Keratinocyte (primary cell): ENCODE data around the gene SULT1C2. TPM values are rescaled to one million over a fixed set of nuclear protein-coding genes. Genes with fewer than 3 reads are reported as not detected.

Experiments used
- DNase-seq: peaks from one replicate; pipeline ENCODE4 v3.0.0-alpha.2; 2011; ENCODE audit warnings: low read depth, missing footprints, low spot score
- FAIRE-seq: peaks from 2 replicates; lab custom pipeline; 2011; peaks lifted over from hg19 to GRCh38; lab: Jason Lieb, UNC
- H2AFZ ChIP-seq: 2 replicates; pipeline ENCODE4 v1.6.0; 2012; ENCODE audit warnings: low read length, control low read depth, inconsistent platforms; ENCODE audit not compliant: control insufficient read depth
- H3K27ac ChIP-seq: 2 replicates; pipeline ENCODE4 v1.5.1; 2011; ENCODE audit warnings: low read length; ENCODE audit not compliant: control insufficient read depth, insufficient read depth
- H3K27me3 ChIP-seq: 3 replicates; pipeline ENCODE4 v1.6.0; 2011; ENCODE audit warnings: low read length; ENCODE audit not compliant: control insufficient read depth, insufficient read depth; ENCODE audit errors: extremely low read depth
- H3K36me3 ChIP-seq, 2 experiments: 2 replicates in 1 of 2; 3 replicates in 1 of 2; pipeline ENCODE4 v1.5.1; 2011; ENCODE audit warnings: low read length in 2 of 2, mild to moderate bottlenecking in 1 of 2; ENCODE audit not compliant: control insufficient read depth in 2 of 2, insufficient read depth in 2 of 2; ENCODE audit errors: extremely low read depth in 1 of 2
- H3K4me1 ChIP-seq: 3 replicates; pipeline ENCODE4 v1.5.1; 2011; ENCODE audit warnings: low read length; ENCODE audit not compliant: control insufficient read depth, insufficient read depth; ENCODE audit errors: extremely low read depth
- H3K4me2 ChIP-seq: 3 replicates; pipeline ENCODE4 v1.6.0; 2011; ENCODE audit warnings: low read depth, low read length; ENCODE audit not compliant: control insufficient read depth, insufficient read depth; ENCODE audit errors: extremely low read depth
- H3K4me3 ChIP-seq, 3 experiments: fragments of 200-600 bp in 1 of 3; sonication (generic) in 1 of 3; 2 replicates in 2 of 3; 3 replicates in 1 of 3; pipeline ENCODE4 v1.5.1; 2011 to 2016; ENCODE audit warnings: low read length in 3 of 3, mild to moderate bottlenecking in 3 of 3, control low read depth in 2 of 3, inconsistent platforms in 1 of 3, low read depth in 1 of 3, mixed read lengths in 1 of 3, mixed run types in 1 of 3, moderate library complexity in 1 of 3; ENCODE audit not compliant: control insufficient read depth in 2 of 3, insufficient read depth in 2 of 3; ENCODE audit errors: extremely low read depth in 1 of 3
- H3K79me2 ChIP-seq: 2 replicates; pipeline ENCODE4 v1.6.0; 2012; ENCODE audit warnings: low read length; ENCODE audit not compliant: control insufficient read depth, insufficient read depth
- H3K9ac ChIP-seq: 3 replicates; pipeline ENCODE4 v1.6.0; 2011; ENCODE audit warnings: low read length; ENCODE audit not compliant: control insufficient read depth, insufficient read depth; ENCODE audit errors: extremely low read depth
- H3K9me1 ChIP-seq: 3 replicates; pipeline ENCODE4 v1.6.0; 2011; ENCODE audit warnings: low read length; ENCODE audit not compliant: control insufficient read depth, insufficient read depth; ENCODE audit errors: extremely low read depth
- H3K9me3 ChIP-seq: 2 replicates; pipeline ENCODE4 v1.5.1; 2012; ENCODE audit warnings: low read depth, low read length; ENCODE audit not compliant: control insufficient read depth
- H4K20me1 ChIP-seq: 3 replicates; pipeline ENCODE4 v1.6.0; 2011; ENCODE audit warnings: low read length; ENCODE audit not compliant: control insufficient read depth, insufficient read depth; ENCODE audit errors: extremely low read depth
- CTCF ChIP-seq, 3 experiments: IDR thresholded peaks in 1 of 3; conservative IDR thresholded peaks in 1 of 3; optimal IDR thresholded peaks in 1 of 3; 2 replicates in 2 of 3; 3 replicates in 1 of 3; pipeline versions ENCODE3 to v1.5.1; 2011; ENCODE audit warnings: low read length in 3 of 3, mild to moderate bottlenecking in 3 of 3, moderate library complexity in 2 of 3, control low read depth in 1 of 3, inconsistent platforms in 1 of 3; ENCODE audit not compliant: insufficient read depth in 2 of 3; ENCODE audit errors: extremely low read depth in 1 of 3
- EZH2 ChIP-seq: IDR thresholded peaks from one replicate; pipeline ENCODE4 v1.6.1; 2012; ENCODE audit warnings: inconsistent platforms, mild to moderate bottlenecking, low read length, moderate library complexity
- dilution Hi-C: fragments of 300-500 bp; cut with MboI; formaldehyde crosslinking; loops from one replicate; pipeline ENCODE4 v1.7.0; 2020; ENCODE audit warnings: low sequenced_read_pairs; ENCODE audit not compliant: extremely low pct_ligation_motif_present
- polyA plus RNA-seq, 5 experiments: library from polyadenylated mRNA; depleted of rRNA in 3 of 5; stranded (reverse) in 3 of 5; stranded (forward) in 1 of 5; unstranded in 1 of 5; fragments of >200 nt; gene quantifications; 1 replicate in 1 of 5; 2 replicates in 3 of 5; 3 replicates in 1 of 5; pipeline versions ENCODE4 v1.2.1 to v1.2.3, GENCODE V29; 2011 to 2012; ENCODE audit warnings: missing spikeins in 2 of 5, low read depth in 1 of 5, low replicate concordance in 1 of 5

Gene SULT1C2
- polyA plus RNA-seq, 1 donor (not counting 4 experiments of a cell fraction or from before 2014, with no cell fraction given), result not detected

- Histone ChIP-seq H3K79me2 (no peaks in the 10 kb centered on the region), H4K20me1 (no peaks in the 10 kb centered on the region), H3K9me3 (no peaks in the 10 kb centered on the region), H3K36me3 (no peaks in the 10 kb centered on the region), H3K4me3 (no peak overlapping the region), H2AFZ (no peak overlapping the region), H3K9me1 (no peaks in the 10 kb centered on the region), H3K4me1 (no peaks in the 10 kb centered on the region), H3K27me3 (no peaks in the 10 kb centered on the region), H3K9ac (no peak overlapping the region), H3K4me2 (no peak overlapping the region), H3K27ac (no peak overlapping the region)
- dilution Hi-C loops, result no loop called here
- TF ChIP-seq CTCF (optimal IDR thresholded peaks at IDR 0.05 in 1 of 3, IDR thresholded peaks at IDR 0.05 in 1 of 3, conservative IDR thresholded peaks at IDR 0.05 in 1 of 3; ENCODE audit: extremely low read depth in 1 of 3, insufficient read depth in 2 of 3, low read length in 3 of 3) (no peak), EZH2 (no peak)
- DNase-seq, result no peak
- FAIRE-seq, result no peak
These were observed 42.3 kb downstream of the SULT1C2 start for GRCh38 chr2:108330979-108331378.

- DNase-seq (no peak), FAIRE-seq (no peak)
- H3K9me3 ChIP-seq, result no peaks in the 10 kb centered on the region
- H3K36me3 ChIP-seq, result no peaks in the 10 kb centered on the region
- peaks cover 3% of the 10 kb centered on the region for H3K27me3 ChIP-seq
- H3K9ac ChIP-seq, result no peak overlapping the region
- H3K27ac ChIP-seq, result no peak overlapping the region
- dilution Hi-C loops, result no loop called here
- no peaks in the 10 kb centered on the region for H4K20me1 ChIP-seq
- H2AFZ ChIP-seq, result no peak overlapping the region
- H3K4me2 ChIP-seq, result no peak overlapping the region
- H3K79me2 ChIP-seq, result no peaks in the 10 kb centered on the region
- no peaks in the 10 kb centered on the region for H3K4me1 ChIP-seq
- no peak for TF ChIP-seq EZH2
- no peak for TF ChIP-seq CTCF (optimal IDR thresholded peaks at IDR 0.05 in 1 of 3, IDR thresholded peaks at IDR 0.05 in 1 of 3, conservative IDR thresholded peaks at IDR 0.05 in 1 of 3; ENCODE audit: extremely low read depth in 1 of 3, insufficient read depth in 2 of 3, low read length in 3 of 3)
- no peaks in the 10 kb centered on the region for H3K9me1 ChIP-seq
- no peak overlapping the region for H3K4me3 ChIP-seq
These were observed 57.3 kb downstream of the SULT1C2 start for GRCh38 chr2:108345951-108346350.
